GM21723 (cell line): ENCODE measurements around the gene ACTR1B.
"Not testable (repeated sequence)": the region's sequence is repeated elsewhere in the genome, so short reads cannot be mapped to it uniquely, and the experiment has no call there.

Source experiments
- ATAC-seq: cut with Tn5 transposase; IDR thresholded peaks from one replicate; pipeline ENCODE4 v1.9.1; 2021; ENCODE audit warnings: mild to moderate bottlenecking, moderate library complexity; ENCODE audit not compliant: unreplicated experiment

ACTR1B gene

DNA sequence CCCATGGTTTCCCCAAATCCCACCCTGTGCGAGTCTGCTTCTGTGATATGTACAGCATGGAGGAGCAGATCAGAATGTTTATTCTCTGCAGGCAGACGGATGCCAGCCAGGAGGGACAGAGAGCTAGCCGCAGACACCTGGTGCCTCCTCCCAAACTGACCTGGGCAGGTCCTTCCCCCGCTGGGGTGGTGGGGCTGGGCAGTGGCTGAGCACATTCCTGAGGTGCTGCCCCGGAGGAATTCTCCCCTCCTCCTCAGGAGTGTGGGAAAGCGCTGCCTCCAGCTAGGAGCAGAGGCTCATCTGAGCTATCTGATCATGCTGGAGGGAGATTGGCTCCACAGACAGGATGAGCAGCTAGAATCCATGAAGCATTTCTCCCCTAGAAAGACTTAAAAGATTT is 27.3 kb upstream of the ACTR1B start:
- no peak for ATAC-seq

DNA sequence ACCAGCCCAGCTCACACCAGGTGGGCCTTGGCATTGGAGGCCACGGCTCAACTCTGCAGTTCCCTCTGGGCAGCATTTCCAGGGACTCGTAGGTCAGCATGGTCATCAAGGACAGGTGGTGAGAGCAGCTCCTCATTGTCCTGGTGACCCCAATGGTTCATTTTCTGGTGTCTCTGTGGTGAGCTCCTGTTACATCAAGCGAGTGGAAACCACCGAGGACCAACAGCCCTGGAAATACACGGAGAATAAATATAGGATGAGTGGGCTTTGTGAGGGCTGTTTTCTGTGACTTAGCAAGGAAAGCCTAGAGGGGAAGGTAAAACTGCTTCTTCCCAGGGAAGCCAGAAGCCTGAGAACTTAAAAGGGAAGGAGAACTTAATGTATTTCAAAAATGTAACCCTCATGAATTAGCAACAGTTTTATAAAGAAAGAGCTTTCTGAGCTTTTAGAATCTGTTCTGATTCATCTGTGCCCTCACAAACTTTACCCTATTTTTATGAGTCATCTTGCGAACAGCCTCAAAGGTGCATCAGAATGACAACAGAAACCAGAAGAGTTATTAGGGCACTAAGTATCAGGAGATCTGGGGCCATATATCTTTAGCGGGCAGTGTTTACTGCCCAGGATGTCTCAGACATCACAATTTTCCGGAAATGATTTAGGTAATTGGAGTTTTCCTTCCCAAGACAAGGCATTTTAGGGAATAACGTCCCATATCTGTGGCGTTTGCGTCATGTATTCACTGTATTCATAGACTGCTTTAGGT is 24.4 kb upstream of the ACTR1B start:
- no peak for ATAC-seq

DNA sequence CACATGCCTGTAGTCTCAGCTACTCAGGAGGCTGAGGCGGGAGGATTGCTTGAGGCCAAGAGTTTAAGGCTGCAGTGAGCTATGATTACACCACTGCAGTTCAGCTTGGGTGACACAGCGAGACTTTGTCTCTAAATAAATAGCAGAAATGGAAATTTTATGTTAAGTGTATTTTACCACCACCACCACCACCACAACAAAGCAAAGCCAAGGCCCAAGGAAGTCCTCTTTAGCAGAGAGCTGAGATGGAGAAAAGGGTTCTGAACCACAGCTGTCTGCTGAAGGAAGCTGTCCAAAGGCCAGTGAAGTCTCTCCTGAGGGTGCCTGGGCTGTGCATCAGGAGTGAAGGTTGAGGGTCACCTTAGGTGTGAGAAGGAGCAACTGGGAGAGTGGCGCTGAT is 23.4 kb upstream of the ACTR1B start:
- not testable (repeated sequence) for ATAC-seq

DNA sequence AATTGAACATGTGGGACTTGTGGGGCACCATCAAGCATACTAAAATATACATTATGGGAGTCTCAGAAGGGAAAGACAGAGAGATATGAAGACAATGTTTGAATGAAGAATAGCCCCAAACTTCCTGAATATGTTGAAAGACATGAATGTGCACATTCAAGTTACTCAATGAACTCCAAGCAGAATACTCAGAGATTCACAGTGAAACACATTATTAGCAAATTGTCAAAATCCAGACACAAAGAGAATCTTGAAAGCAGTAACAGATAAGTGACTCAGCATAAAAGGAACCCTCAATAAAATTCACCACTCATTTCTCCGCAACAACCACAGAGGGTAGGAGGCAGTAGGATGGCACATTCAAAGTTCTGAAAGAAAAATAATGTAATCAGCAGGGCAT is 14.5 kb upstream of the ACTR1B start:
- no peak for ATAC-seq

DNA sequence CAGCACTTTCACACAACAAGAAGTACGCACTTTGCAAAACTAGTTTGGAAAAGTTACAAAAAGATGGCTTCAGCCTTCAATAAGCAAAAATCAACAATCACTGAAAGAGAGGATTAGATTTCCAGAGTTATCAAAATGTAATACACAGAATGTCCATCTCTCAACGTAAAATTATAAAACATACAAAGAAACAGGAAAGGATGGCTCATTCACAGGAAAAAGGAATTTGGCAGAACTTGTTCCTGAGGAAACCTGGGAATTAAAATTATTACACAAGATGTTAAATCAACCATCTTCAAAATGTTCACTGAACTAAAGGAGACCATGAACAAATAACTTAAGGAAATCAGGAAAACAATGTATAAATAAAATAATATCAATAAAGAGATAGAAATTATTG is 13.6 kb upstream of the ACTR1B start:
- no peak for ATAC-seq

DNA sequence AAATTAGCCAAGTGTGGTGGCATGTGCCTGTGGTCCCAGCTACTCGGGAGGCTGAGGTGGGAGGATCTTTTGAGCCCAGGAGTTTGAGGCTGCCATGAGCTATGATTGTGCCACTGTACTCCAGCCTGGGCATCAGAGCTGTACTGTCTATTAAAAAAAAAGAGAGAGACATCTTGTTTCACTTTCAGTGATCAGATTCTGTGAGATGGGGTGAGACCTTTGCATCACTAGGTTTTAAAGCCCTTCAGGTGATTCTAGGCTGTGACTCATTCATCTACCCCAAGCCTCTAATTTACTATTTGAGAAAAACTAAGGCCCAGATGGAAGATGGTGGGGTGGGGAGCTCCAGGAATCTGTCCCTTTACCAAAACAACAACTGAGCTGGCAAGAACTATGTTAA is 12.8 kb upstream of the ACTR1B start:
- no peak for ATAC-seq

DNA sequence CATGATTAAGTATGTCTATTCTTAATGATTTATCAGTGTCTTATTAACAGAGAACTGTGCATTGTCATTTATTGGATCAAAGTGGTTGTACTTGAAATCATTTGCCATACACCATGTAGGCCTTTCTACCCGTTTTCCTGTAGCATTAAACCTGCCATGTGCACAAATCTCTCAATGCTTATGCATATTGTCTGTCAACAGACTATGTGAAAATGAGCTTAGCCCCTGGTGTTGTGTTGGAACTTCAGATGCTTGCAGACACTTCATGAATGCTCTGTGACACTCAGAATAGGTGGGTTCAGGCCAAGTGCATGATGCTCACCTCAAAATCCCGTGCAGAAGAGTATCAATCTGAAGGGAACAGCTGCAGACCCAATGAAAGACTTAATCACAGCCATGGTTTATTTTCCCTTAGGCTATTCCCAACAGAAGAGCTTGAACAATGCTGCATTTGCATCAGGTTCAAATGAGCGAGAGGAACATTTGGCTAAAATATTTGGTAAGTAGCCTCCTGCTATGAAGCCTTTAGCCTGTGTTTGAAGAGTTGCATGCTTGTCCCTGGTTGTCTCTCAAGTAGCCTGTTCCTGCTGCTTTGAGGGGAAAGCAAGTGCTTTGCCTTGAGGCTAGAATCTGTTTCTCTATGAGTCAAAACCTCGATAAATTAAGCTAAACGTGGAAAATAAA is 11.7 kb upstream of the ACTR1B start:
- no peak for ATAC-seq

DNA sequence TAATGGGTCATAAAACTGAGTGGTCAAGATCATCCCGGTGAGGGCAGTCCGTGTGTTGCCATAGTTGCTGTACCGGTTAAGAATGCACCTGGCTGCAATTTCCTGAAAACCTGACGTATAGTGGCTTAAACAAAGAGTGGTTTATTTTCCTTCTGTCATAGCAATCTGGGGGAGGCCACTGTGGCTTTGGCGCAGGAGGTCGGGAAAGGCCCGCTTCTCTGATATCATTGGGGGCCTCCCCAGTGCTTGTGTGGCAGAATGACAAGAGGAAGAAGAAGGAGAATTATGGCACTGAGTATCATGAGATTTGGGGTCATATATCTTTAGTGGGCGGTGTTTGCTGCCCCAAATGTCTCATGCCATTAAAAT is 10.1 kb upstream of the ACTR1B start:
- ATAC-seq, result peak; percentile 45

DNA sequence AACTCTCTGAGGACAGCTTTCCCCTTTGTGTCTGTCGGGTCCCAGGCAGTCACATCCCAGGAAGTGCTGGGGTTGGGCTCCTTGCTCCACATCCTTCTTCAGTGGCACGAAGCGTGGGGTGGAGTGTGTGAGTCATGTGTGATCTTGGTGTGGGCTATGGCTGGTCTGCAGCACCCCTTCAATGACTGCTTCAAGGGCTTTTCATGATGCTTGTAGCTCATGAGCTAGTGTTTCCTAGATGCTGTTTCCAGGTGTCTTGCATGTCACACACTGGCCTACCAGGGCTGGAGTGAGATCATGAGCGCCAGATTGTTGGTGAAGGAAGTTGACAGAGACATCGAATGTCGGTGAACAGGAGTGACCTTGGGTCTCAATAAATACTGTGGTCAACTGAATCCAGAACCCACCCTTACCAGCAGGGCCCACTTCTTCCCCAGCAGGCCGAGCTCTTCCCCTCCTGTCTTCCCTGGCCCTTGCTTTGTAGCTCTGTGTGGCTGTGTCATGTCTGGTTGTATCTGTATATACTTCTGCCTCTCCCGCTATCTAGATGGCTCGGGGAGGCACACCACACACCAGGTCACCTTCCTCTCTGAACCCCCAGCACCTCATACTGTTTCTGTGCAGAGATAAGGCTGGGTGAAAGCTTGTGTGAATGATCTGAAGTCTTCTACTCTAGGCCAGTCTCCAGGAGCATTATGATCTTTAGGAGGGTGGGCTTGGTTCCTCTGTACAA is 9.5 kb upstream of the ACTR1B start:
- peak; percentile 4 for ATAC-seq

DNA sequence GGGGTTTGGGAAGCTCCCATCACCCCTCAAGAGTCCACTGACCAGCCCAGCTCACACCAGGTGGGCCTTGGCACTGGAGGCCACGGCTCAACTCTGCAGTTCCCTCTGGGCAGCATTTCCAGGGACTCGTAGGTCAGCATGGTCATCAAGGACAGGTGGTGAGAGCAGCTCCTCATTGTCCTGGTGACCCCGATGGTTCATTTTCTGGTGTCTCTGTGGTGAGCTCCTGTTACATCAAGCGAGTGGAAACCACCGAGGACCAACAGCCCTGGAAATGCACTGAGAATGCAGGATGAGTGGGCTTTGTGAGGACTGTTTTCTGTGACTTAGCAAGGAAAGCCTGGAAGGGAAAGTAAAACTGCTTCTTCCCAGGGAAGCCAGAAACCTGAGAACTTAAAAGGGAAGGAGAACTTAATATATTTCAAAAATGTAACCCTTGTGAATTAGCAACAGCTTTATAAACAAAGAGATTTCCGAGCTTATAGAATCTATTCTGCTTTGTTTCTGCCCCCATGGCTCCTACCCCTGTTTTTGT is 8.8 kb upstream of the ACTR1B start:
- not testable (repeated sequence) for ATAC-seq

DNA sequence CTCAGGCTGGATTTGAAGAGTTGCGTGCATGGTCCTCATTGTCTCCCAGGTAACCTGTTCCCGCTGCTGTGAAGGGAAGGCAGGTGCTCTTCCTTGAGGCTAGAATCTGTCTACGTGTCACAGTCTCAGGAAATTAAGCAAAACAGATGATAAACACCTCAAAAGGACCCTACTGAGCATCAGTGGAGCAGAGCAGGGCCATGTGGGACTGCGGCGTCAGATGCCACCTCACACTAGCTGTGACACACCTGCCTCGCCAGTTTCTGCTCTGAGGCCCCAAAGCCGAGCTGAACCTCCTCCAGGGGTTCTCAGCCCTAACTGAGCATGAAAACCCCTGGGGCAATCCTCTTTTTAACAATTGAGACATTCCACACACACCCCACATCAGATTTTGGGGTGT is 7.7 kb upstream of the ACTR1B start:
- ATAC-seq, result no peak

DNA sequence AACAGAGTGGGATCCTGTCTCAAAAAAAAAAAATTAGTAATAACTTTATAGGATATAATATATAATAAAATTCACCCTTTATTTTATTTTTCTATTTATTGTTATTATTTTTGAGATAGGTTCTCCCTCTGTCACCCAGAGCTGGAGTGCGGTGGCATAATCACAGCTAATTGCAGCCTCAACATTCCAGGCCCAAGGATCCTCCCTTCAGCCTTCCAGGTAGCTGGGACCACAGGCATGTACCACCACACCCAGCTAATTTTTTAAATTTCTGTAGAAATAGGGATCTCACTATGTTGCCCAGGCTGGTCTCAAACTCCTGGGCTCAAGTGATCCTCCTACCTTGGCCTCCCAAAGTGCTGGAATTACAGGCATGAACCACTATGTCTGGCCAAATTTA is 6.6 kb upstream of the ACTR1B start:
- no peak for ATAC-seq

DNA sequence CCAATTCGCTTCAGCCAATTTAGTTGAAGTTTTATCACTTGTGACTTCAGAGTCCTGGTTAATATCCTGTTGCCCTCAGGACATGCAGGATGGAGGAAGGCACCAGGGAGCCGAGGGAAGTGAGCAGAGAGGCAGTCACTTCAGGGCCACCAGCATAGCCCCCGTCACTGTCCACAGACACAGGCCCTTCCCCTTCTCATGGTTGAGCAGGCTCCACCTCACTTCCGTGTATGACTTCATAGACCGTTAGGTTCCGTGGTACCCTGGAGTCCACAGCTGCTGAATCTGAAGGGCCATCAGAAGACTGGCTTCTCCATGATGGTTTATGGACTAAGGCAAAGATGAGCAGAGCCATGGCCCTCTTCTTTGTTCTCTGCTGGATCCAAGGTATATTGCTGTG is 5.6 kb upstream of the ACTR1B start, which contains the start of gene C2orf92:
Gene C2orf92, plus strand, starts transcription at position 266 of the 400 bp plus-strand sequence. Its CDS starts 76 bp downstream, at position 342.
- no peak for ATAC-seq

DNA sequence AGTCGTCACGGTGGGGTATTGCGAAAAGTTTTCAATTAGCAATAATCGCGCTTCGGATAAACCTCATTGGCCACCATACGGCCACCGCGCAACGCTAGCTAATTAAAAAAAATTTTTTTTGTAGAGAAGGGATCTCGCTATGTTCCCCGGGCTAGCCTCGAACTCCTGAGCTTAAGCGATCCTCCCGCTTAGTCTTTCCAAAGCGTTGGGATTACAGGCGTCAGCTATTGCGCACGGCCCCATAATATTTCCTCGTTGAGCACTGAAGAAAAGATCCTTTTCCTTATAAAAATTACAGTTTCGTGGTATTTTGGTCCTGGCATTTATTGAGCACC is 759 bp upstream of the ACTR1B start:
- no peak for ATAC-seq

DNA sequence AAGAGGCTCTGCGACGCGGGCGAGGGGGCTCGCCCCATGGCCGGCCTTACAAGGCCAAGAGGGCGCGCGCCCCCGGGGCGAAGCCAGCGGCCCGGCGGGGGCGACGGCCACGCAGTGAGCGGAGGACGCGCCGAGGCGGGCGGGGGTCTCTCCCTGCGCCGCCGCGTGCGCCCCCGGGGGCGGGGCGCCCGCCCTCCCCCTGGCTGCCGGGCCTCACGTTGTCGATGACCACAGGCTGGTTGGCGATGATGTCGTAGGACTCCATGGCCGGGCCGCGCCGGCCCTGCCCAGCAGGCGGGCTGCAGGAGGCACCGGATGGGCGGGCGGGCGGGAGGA is 250 bp downstream of the ACTR1B start:
- ATAC-seq, result no peak

DNA sequence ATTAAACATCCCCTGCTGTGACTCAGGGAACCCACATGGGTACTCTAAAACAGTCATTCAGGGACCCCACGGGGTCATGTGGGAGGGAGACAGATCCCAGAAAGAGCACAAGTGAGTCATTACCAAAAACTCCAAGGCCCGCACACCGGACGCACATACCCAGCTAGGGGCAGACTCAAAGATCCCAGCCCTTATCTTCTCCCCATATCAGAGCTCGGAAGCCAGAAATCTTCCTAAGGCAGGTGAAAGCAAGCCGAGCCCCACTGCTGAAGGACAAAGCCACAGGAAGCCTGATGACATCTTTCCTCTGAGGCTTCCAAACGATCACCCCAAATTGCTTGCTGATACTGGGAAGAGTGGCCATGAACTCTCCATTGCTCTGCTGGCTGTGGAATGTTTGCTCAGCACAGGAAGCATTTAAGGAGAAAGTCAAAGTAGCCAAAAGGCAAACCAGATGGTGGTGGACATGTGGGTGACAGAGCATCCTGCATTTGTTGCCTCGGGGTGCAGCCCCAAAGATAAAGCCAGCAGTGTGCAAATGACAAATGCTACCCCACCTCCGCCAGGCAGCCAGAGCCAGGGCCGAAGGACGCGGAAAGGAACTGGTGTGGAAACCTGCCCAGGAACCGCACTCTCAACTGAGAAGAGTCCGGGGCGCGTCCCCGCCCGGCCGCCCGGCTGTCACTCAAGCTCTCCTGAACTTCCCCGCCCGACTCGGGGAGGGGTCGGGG is 784 bp downstream of the ACTR1B start:
- peak; percentile 44 for ATAC-seq

DNA sequence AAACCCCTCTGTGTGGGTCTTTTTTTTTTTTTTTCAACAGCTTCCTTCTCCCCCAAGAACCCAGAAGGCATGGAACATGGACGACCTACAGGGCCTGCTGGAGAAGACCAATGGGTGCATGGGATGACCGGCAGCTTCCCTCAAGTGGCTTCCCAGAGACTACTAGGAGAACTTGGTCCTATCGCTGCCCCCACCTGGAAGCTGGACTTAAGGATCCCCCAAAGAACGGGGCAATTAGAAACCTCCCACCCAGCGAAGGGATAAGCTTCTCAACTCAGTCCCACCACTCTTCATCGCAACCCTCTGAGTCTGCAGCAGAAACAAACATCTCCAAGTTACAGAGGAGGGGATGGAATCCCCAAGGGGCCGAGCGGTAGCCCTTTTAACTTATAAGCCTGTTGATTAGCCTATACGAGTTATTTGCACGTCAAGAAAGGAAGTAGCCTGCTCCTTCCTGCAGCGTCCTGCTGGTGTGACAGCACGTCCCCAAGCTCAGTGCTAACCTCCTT is 1.4 kb downstream of the ACTR1B start:
- ATAC-seq, result peak; percentile 23

DNA sequence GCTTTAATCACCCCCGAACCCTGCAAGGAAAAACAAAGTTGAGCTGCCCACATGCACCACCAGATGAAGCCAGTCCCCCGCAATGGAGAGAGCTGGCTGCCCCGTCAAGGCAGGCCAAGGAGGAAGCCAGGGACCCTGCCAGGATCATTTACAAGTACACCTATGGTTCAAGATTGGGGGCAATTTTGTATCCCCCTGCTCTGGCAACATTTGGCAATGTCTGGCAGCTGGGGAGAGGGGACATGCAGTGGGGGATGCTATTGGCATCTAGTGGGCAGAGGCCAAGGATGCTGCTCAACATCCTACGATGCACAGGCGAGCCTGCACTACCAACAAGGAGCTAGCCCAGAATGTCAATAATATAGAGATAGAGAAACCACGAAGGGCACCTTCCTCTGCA is 1.9 kb downstream of the ACTR1B start:
- no peak for ATAC-seq

DNA sequence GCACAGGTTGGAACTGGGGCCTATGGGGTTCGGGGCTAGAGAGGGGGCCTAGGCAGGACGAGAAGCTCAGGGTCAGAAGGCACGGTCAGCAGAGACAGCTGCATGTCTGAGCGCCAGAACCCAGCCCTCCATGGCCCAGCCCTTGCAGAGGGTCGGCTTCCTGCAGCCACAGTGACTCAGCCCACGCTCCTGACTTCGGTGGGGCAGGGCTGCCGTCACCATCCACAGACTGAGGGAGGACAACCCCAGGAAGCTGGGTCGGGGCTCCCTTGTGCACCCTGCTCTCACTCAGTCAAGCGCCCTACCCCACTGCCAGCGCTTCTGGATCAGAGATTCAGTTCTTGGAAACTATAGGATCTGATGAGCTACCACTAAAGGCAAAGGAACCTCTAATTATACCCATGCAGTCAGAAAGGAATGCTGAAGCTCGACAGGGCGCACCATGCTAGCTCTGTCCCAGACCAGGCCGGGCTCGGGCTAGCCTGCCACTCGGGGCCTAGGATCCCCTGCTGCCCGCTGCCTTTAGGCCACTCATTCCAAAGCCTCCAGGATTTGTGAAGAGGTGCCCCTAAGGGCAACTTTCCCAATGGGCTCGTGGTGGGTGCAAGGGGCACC is 3.0 kb downstream of the ACTR1B start:
- ATAC-seq, result no peak

DNA sequence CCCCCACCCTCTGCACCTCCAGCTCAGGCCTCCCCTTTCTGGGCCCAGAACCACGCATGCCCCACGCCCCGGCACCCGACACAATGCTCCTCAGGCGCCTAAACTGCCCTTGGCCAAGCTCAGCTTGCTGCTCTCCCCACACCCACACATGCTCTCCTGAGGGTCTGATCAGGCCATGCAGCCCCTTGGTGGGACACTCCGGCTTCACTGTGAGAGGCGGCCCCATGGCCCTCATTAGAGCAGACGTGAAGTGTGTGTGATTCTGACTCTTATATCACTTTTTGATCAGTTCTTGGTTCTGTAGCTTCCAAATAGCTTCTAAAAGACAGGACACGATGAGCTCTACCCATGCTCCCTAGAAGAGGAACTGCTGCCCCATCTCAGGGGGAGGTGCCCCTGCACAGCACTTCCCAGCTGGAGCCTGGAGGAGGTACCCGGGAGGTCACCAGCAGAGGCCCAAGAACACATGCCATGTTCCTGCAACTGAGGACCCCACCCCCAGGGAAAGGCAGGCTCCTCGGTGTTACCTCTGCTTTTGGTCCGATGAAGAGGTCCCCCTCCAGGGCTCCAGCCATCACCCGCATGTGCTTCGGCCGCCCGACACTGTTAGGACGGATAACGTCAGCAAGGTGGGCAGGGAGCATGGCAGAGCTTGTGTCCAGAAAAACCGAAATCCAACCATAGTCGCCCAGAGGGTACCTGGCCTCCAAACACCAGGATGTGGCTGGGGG is 3.6 kb downstream of the ACTR1B start:
- ATAC-seq, result no peak
